Neutrophil (primary cell): Measurements from ENCODE around the gene ZNF213.

ENCODE experiments used
- H3K27ac ChIP-seq: fragments of 200-600 bp; sonication (generic); 2 replicates; pipeline ENCODE4 v1.5.1; 2016; ENCODE audit warnings: mild to moderate bottlenecking, moderate library complexity
- H3K27me3 ChIP-seq: fragments of 200-600 bp; sonication (generic); 2 replicates; pipeline ENCODE4 v1.6.0; 2016; ENCODE audit warnings: mild to moderate bottlenecking
- H3K36me3 ChIP-seq: fragments of 200-600 bp; sonication (generic); 2 replicates; pipeline ENCODE4 v1.5.1; 2017
- H3K4me1 ChIP-seq, 2 experiments: fragments of 200-600 bp in 1 of 2; sonication (generic) in 1 of 2; 1 replicate in 1 of 2; 2 replicates in 1 of 2; pipeline versions ENCODE4 v1.5.1 to v1.6.1; 2013 to 2016; ENCODE audit warnings: low read depth in 1 of 2, low read length in 1 of 2, mild to moderate bottlenecking in 1 of 2, moderate library complexity in 1 of 2; ENCODE audit not compliant: control insufficient read depth in 1 of 2, insufficient read depth in 1 of 2
- H3K4me3 ChIP-seq, 2 experiments: fragments of 200-600 bp in 1 of 2; sonication (generic) in 1 of 2; 1 replicate in 1 of 2; 2 replicates in 1 of 2; pipeline ENCODE4 v1.5.1; 2013 to 2016; ENCODE audit warnings: low read depth in 1 of 2, low read length in 1 of 2, mild to moderate bottlenecking in 1 of 2, moderate library complexity in 1 of 2
- H3K9me3 ChIP-seq: fragments of 200-600 bp; sonication (generic); 2 replicates; pipeline ENCODE4 v1.5.1; 2016
- CTCF ChIP-seq: fragments of 200-600 bp; sonication (generic); IDR thresholded peaks from 2 replicates; pipeline ENCODE4 v1.5.1; 2016; ENCODE audit warnings: antibody characterized with exemption

The ZNF213 gene

GRCh38 chr16:3145660-3146059, 10.8 kb downstream of the ZNF213 start:
- H3K27ac ChIP-seq = no peak overlapping the region
- H3K9me3 ChIP-seq = no peaks in the 10 kb centered on the region
- no peak for TF ChIP-seq CTCF
- peaks cover 32% of the 10 kb centered on the region for H3K27me3 ChIP-seq
- no peak overlapping the region for H3K4me3 ChIP-seq
- peaks cover 26% of the 10 kb centered on the region for H3K36me3 ChIP-seq
- peaks cover 13% of the 10 kb centered on the region in 2 experiments for H3K4me1 ChIP-seq

- H3K4me1 ChIP-seq = peaks cover 24 to 28% of the 10 kb centered on the region in 2 experiments
- H3K36me3 ChIP-seq = peaks cover 11% of the 10 kb centered on the region
- no peak for TF ChIP-seq CTCF
- peaks cover 47% of the 10 kb centered on the region for H3K27me3 ChIP-seq
- no peak overlapping the region for H3K4me3 ChIP-seq
- no peak overlapping the region for H3K27ac ChIP-seq
- H3K9me3 ChIP-seq = no peaks in the 10 kb centered on the region
Observed at GRCh38 chr16:3147046-3147756, 12.4 kb downstream of the ZNF213 start.

- Histone ChIP-seq H3K9me3 (no peaks in the 10 kb centered on the region), H3K27ac (no peak overlapping the region), H3K4me3 (no peak overlapping the region), H3K36me3 (peaks cover 5% of the 10 kb centered on the region), H3K4me1 (peaks cover 30 to 34% of the 10 kb centered on the region in 2 experiments), H3K27me3 (peaks cover 52% of the 10 kb centered on the region)
- TF ChIP-seq CTCF = no peak
Observed at GRCh38 chr16:3147757-3148104, 12.9 kb downstream of the ZNF213 start.

GRCh38 chr16:3148256-3149192, 13.7 kb downstream of the ZNF213 start:
- Histone ChIP-seq H3K4me3 (no peak overlapping the region), H3K36me3 (no peaks in the 10 kb centered on the region), H3K9me3 (no peaks in the 10 kb centered on the region), H3K4me1 (peaks cover 32 to 35% of the 10 kb centered on the region in 2 experiments), H3K27ac (no peak overlapping the region), H3K27me3 (peaks cover 60% of the 10 kb centered on the region)
- TF ChIP-seq CTCF = no peak

- Histone ChIP-seq H3K27ac (no peak overlapping the region), H3K9me3 (no peaks in the 10 kb centered on the region), H3K27me3 (peaks cover 67% of the 10 kb centered on the region), H3K4me1 (peaks cover 32 to 35% of the 10 kb centered on the region in 2 experiments), H3K36me3 (no peaks in the 10 kb centered on the region), H3K4me3 (no peak overlapping the region)
- TF ChIP-seq CTCF = no peak
Observed at GRCh38 chr16:3149193-3149530, 14.3 kb downstream of the ZNF213 start.
